Measurements from ENCODE around the gene UBE2I.
"Not testable (repeated sequence)": the region's sequence is repeated elsewhere in the genome, so short reads cannot be mapped to it uniquely, and the experiment has no call there.

The UBE2I gene

GRCh38 chr16:1308977-1309885 is at the start of gene UBE2I:
Gene UBE2I (plus strand): TSS chr16:1309636. CDS start chr16:1314031, 4,395 bp downstream.
- peak; percentile 100 for DNase-seq

- no peak for DNase-seq
Measured at GRCh38 chr16:1259760-1260068, 49.7 kb upstream of the UBE2I start.

- DNase-seq, result no peak
Measured at GRCh38 chr16:1260101-1260680, 49.2 kb upstream of the UBE2I start.

DNA sequence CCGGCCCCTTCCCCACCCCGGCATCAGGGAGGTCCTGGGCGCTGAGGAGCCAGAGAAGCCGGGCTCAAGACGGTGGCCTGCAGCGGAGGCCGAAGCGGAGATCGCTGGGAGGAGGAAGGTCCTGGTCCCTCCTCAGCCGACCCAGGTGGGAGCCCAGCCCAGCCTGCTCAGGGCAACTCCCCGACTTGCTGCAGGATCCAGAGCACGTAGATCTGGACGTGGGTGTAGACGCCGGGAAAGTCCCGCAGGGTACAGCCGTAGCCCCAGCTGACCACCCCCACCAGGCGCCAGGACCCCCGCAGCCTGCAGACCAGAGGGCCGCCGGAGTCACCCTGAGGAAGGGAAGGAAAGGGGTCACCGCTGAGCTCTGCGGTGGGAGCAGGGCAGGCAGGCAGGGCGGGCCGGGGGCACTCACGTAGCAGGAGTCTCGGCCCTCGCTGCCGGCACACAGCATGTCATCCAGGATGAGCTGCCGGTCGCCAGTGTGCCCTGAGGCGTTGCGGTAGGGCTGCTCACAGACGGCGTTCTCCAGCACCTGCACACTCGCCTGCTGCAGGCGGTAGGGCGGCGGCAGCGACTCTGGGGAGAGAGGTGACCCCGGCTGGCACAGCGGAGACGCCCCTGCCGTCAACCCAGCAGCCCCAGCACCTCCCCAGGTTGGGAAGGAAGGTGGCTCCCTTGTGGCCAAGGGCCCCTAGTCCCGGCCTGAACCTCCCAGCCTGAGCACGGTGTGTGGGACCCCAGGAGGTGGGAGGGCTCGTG is 48.1 kb upstream of the UBE2I start:
- no peak for DNase-seq

- no peak for DNase-seq
Measured at GRCh38 chr16:1262210-1262845, 47.1 kb upstream of the UBE2I start.

- no peak for DNase-seq
Measured at GRCh38 chr16:1262846-1263221, 46.6 kb upstream of the UBE2I start.

GRCh38 chr16:1263591-1264344 is 45.7 kb upstream of the UBE2I start:
- no peak for DNase-seq

DNA sequence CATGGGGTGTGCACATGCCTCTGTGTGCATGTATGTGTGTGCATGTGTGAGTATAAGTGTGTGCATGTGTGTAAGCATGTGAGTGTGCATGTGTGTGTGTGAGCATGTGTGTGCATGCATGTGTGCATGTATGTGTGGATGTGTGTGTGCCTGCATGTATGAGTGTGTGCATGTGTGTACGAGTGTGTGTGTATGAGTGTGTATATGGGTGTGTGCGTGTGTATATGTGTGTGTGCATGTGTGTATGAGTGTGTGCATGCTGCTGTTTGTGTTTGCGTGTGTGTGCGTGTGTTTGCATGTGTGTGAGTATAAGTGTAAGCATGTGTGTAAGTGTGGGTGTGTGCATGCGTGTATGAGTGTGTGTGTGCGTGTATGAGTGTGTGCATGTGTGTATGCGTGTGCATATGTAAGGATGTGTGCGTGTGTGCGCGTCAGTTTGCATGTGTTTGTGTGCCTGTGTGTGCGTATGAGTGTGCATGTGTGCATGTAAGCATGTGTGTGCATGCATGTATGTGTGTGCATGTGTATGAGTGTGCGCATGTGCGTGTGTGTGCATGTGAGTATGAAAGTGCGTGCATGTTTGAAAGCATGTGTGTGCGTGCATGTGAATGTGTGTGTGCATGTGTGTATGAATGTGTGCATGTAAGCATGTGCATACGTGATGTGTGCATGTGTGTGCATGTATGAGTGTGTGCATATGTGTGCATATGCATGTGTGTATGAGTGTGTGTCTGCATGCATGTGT is 44.9 kb upstream of the UBE2I start:
- DNase-seq, result no peak

GRCh38 chr16:1265090-1265630 is 44.3 kb upstream of the UBE2I start:
- DNase-seq, result no peak

DNA sequence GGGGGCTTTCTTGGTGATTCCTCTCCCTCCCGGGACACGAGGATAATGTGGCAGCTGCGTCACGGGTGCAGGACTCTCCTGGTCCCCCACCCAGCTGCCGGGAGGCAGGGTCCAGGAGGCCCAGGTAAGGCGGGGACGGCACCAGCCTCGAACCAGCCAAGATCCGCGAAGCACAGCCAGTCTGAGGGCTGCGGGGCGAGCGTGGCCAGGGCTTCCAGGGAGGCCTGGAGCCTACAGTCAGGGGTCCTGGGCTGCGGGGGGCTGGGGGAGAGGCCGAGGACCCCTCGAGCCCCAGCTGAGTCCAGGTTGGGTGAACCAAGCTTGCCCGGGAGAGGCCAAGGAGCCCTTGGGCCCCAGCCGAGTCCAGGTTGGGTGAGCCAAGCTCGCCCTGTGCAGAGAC is 43.6 kb upstream of the UBE2I start:
- no peak for DNase-seq

GRCh38 chr16:1269418-1269817 is 40.0 kb upstream of the UBE2I start:
- DNase-seq, result not testable (repeated sequence)

DNA sequence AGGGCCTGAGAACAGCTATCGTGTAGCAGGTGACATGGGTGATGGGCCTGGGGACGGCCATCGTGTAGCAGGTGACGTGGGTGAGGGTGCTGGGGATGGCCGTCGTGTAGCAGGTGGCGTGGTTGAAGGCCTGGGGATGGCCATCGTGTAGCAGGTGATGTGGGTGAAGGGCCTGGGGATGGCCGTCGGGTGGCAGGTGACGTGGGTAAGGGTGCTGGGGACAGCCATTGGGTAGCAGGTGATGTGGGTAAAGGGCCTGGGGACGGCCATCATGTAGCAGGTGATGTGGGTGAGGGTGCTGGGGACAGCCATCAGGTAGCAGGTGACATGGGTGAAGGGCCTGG is 38.1 kb upstream of the UBE2I start:
- no peak for DNase-seq

DNA sequence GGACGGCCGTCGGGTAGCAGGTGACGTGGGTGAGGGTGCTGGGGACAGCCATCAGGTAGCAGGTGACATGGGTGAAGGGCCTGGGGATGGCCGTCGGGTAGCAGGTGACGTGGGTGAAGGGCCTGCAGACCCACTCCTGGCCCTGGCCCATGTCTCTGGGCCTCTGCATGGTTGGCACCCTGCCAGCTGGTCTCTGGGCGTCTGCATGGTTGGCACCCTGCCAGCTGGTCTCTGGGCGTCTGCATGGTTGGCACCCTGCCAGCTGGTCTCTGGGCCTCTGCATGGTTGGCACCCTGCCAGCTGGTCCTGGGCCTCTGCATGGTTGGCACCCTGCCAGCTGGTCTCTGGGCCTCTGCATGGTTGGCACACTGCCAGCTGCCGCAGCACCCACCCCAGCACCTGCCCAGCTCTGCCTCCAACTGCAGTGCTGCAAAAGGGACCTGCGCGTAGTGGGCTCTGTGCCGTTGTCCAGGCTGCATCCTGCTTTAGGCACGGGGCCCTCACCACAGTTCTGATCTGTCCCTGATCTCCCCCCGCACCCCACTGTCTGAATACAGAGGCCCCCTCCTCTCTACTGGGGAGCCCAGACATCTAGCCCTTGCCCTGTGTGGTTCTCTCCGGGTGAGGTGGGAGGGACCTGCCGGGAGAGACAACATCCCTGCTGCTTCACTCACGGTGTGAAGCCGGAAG is 37.6 kb upstream of the UBE2I start:
- DNase-seq, result not testable (repeated sequence)

DNA sequence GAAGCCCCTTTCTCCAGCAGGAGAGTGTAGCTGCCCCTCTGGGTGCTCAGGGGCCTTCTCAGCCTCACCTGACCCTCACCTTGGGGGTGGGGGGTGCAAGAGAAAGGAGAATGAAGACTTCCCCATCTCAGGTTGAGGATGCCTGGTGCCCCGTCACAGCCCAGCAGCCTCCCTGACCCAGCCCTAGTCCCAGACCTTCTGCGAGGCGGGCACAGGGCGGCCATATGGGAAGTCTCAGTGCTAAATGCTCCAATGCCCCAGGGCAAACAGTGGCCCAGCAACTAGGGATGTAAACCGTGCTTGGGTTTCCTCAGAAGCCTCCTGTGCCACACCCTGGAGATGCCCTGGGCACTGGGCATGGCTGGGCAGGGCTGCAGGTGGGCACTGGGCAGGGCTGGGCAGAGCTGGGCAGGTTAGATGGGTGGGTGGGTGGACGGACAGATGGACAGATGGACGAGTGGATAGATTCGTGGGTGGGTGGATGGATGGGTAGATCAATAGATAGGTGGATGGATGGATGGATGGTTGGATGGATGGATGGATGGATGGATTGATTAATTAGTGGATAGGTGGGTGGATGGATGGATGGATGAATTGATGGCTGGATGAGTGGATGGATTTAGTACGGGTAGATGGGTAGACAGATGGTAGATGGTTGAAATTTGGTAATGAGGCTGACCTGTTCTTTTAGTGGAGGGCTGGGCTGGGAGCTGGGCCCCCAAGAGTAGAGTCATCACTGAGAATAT is 36.8 kb upstream of the UBE2I start:
- DNase-seq, result no peak

- DNase-seq, result no peak
Measured at GRCh38 chr16:1273816-1274215, 35.6 kb upstream of the UBE2I start.

GRCh38 chr16:1274767-1275166 is 34.7 kb upstream of the UBE2I start:
- no peak for DNase-seq

DNA sequence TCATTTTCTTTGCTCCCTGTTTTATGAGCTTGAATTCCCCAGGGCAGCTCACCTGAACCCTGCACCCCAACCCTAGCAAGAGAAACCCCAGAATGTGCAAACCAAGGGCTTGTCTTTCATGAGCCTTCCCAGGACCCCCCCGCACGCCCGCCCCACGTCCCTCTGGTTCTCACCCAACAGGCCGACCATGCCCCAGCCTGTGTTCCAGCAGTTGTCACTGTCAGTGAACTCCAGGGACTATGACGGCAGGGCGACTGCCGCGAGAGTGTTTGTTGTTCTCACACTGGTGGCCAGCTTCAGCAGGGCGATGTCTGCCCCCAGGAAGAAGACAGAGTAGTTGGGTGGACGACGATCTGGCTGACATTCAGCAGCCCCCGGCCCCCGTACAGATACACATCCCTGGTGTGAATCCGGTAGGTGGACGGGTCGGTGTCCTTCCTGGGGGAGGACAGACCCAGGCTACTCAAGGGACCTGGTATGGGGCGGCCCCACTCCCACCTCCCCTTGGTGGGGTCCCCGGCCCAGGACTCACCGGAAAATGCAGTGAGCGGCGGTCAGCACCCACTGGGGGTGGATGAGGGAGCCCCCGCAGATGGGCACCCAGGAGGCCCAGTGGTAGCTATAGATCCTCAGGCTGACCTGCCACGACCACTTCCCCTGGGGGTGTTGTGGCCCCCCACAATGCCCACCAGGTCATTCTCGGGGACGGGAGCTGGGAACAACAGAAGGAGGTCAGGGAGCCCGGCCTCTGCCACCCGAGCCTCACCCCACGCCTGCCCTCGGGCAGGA is 33.5 kb upstream of the UBE2I start:
- no peak for DNase-seq

DNA sequence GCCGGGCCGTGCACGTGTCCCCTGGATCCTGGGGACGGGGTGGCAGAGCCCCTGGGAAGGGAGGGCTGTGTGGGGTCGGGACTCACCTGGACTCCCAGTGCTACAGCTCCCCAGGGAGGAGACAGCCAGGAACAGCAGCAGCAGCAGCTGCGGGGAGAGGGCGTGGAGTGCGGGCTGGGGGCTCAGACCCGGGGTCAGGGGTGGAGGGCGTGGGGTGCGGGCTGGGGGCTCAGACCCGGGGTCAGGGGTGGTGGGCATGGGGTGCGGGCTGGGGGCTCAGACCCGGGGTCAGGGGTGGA is 32.9 kb upstream of the UBE2I start:
- no peak for DNase-seq

DNA sequence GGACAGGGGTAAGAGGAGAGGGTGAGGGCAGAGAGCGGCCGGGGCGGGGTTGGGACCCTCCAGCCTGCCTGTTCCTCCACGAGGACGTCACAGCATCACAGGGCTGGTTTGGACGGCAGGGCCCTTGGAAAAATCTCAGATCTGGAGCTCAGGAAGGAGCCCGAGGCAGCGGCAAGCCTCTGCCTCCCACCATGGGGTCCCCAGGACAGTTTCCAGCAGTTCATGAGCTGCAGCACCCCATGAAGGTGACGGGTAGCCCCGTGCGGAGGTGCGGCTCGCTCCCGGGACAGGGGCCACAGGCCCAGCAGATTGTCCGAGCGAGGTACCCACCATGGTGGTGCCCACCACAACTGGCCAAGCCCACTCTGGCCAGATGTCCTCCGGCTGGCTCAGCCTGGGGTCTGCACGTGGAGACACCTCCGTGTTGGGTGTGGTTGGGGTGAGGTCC is 32.3 kb upstream of the UBE2I start:
- no peak for DNase-seq
